NCI-H226 (cell line): ENCODE measurements around the gene DHRS7B.
"Not testable (repeated sequence)": the region's sequence is repeated elsewhere in the genome, so short reads cannot be mapped to it uniquely, and the experiment has no call there.

Source experiments
- DNase-seq: peaks from one replicate; pipeline ENCODE4 v3.0.0-alpha.2; 2015

DHRS7B gene

GRCh38 chr17:21212826-21213637 lies 86.3 kb downstream of the DHRS7B start:
- DNase-seq, result no peak

- peak; percentile 18 for DNase-seq
These were observed 86.9 kb downstream of the DHRS7B start for GRCh38 chr17:21213638-21214014.

GRCh38 chr17:21214015-21214776 lies 87.4 kb downstream of the DHRS7B start, which contains the start of gene TMEM11:
TSS of gene TMEM11 (minus strand) at chr17:21214161. CDS start at chr17:21214152, 9 bp downstream.
- peak; percentile 95 for DNase-seq

- no peak for DNase-seq
These were observed 88.2 kb downstream of the DHRS7B start for GRCh38 chr17:21214777-21215541.

- no peak for DNase-seq
These were observed 89.2 kb downstream of the DHRS7B start for GRCh38 chr17:21215935-21216334.

GRCh38 chr17:21217346-21217745 lies 90.6 kb downstream of the DHRS7B start:
- no peak for DNase-seq

- DNase-seq, result peak; percentile 56
These were observed 91.3 kb downstream of the DHRS7B start for GRCh38 chr17:21218101-21218500.

- no peak for DNase-seq
These were observed 92.1 kb downstream of the DHRS7B start for GRCh38 chr17:21218831-21219380.

GRCh38 chr17:21223086-21223485 lies 96.3 kb downstream of the DHRS7B start:
- DNase-seq, result no peak

GRCh38 chr17:21227277-21227676 lies 100.5 kb downstream of the DHRS7B start:
- not testable (repeated sequence) for DNase-seq

- DNase-seq, result no peak
These were observed 101.3 kb downstream of the DHRS7B start for GRCh38 chr17:21228111-21228510.

- DNase-seq, result no peak
These were observed 102.1 kb downstream of the DHRS7B start for GRCh38 chr17:21228845-21229244.

GRCh38 chr17:21231533-21231932 lies 104.8 kb downstream of the DHRS7B start:
- no peak for DNase-seq

- no peak for DNase-seq
These were observed 105.4 kb downstream of the DHRS7B start for GRCh38 chr17:21232033-21232749.

GRCh38 chr17:21233581-21234347 lies 107.0 kb downstream of the DHRS7B start:
- DNase-seq, result no peak

GRCh38 chr17:21235921-21236320 lies 109.2 kb downstream of the DHRS7B start:
- no peak for DNase-seq

- no peak for DNase-seq
These were observed 113.1 kb downstream of the DHRS7B start for GRCh38 chr17:21239680-21240368.

GRCh38 chr17:21240369-21241055 lies 113.7 kb downstream of the DHRS7B start:
- no peak for DNase-seq
